HEK293 (cell line): Measurements from ENCODE around the gene COL18A1.

ENCODE experiments used
- CTCF ChIA-PET: fragments of 350-600 bp; formaldehyde crosslinking; extraction: SDS; loops from one replicate; lab custom pipeline; 2021; ENCODE audit warnings: antibody characterized with exemption; lab: Yijun Ruan, JAX
- POLR2A ChIA-PET: fragments of 300-600 bp; formaldehyde crosslinking; extraction: SDS; loops from one replicate; lab custom pipeline; 2020; ENCODE audit warnings: antibody characterized with exemption, inconsistent platforms; lab: Yijun Ruan, JAX
- H3K27ac ChIP-seq: fragments of 200-500 bp; sonication (Bioruptor generic); 2 replicates; pipeline ENCODE4 v1.5.1; 2014; ENCODE audit warnings: low read depth, low read length, control low read depth, inconsistent platforms; ENCODE audit errors: extremely low read depth
- H3K36me3 ChIP-seq, 2 experiments: fragments of 200-500 bp in 1 of 2; sonication (Bioruptor generic) in 1 of 2; 1 replicate in 1 of 2; 2 replicates in 1 of 2; pipeline ENCODE4 v1.5.1; 2014 to 2017; ENCODE audit warnings: inconsistent platforms in 2 of 2, low read length in 2 of 2; ENCODE audit not compliant: control insufficient read depth in 2 of 2, insufficient read depth in 1 of 2
- H3K4me1 ChIP-seq: fragments of 200-500 bp; sonication (Bioruptor generic); 2 replicates; pipeline ENCODE4 v1.5.1; 2014; ENCODE audit warnings: mild to moderate bottlenecking, low read length, inconsistent platforms; ENCODE audit not compliant: control insufficient read depth, insufficient read depth
- H3K4me3 ChIP-seq: 2 replicates; pipeline ENCODE4 v1.5.1; 2011; ENCODE audit warnings: low read depth, mild to moderate bottlenecking, control low read depth, low read length, moderate library complexity
- H3K9me3 ChIP-seq: fragments of 200-500 bp; sonication (Bioruptor generic); 2 replicates; pipeline ENCODE4 v1.5.1; 2014; ENCODE audit warnings: low read depth, low read length, inconsistent platforms; ENCODE audit not compliant: control insufficient read depth, insufficient read depth
- EGR2 ChIP-seq: fragments of 450-650 bp; formaldehyde crosslinking; IDR thresholded peaks from 2 replicates; pipeline ENCODE4 v1.5.1; 2016; ENCODE audit warnings: low read depth, missing biosample characterization, missing genetic modification characterization
- KLF1 ChIP-seq: fragments of 450-650 bp; formaldehyde crosslinking; IDR thresholded peaks from 2 replicates; pipeline ENCODE4 v1.5.1; 2016; ENCODE audit warnings: missing biosample characterization, missing genetic modification characterization
- PRDM10 ChIP-seq: fragments of 450-650 bp; formaldehyde crosslinking; IDR thresholded peaks from 2 replicates; pipeline ENCODE4 v1.5.1; 2016; ENCODE audit warnings: missing biosample characterization, missing genetic modification characterization
- SP2 ChIP-seq: fragments of 450-650 bp; formaldehyde crosslinking; IDR thresholded peaks from 2 replicates; pipeline ENCODE4 v1.5.1; 2016; ENCODE audit warnings: missing biosample characterization, missing genetic modification characterization
- ZBTB8A ChIP-seq: fragments of 450-650 bp; formaldehyde crosslinking; IDR thresholded peaks from 2 replicates; pipeline ENCODE4 v1.5.1; 2016; ENCODE audit warnings: missing biosample characterization, missing genetic modification characterization
- ZFP41 ChIP-seq: fragments of 450-650 bp; formaldehyde crosslinking; IDR thresholded peaks from 2 replicates; pipeline ENCODE4 v1.5.1; 2016; ENCODE audit warnings: missing biosample characterization, missing genetic modification characterization, borderline replicate concordance
- ZIC2 ChIP-seq: fragments of 450-650 bp; formaldehyde crosslinking; IDR thresholded peaks from 2 replicates; pipeline ENCODE4 v1.5.1; 2016; ENCODE audit warnings: missing biosample characterization, missing genetic modification characterization
- ZNF140 ChIP-seq: fragments of 450-650 bp; formaldehyde crosslinking; IDR thresholded peaks from 2 replicates; pipeline ENCODE4 v1.5.1; 2016; ENCODE audit warnings: missing biosample characterization, missing genetic modification characterization
- ZNF16 ChIP-seq: fragments of 450-650 bp; formaldehyde crosslinking; IDR thresholded peaks from 2 replicates; pipeline ENCODE4 v1.5.1; 2016; ENCODE audit warnings: low read depth, missing biosample characterization, missing genetic modification characterization
- ZNF416 ChIP-seq: fragments of 450-650 bp; formaldehyde crosslinking; IDR thresholded peaks from 2 replicates; pipeline ENCODE4 v1.5.1; 2016; ENCODE audit warnings: missing biosample characterization, missing genetic modification characterization
- ZNF423 ChIP-seq: fragments of 450-650 bp; formaldehyde crosslinking; IDR thresholded peaks from 2 replicates; pipeline ENCODE4 v1.5.1; 2016; ENCODE audit warnings: missing biosample characterization, missing genetic modification characterization
- ZNF701 ChIP-seq: fragments of 450-650 bp; formaldehyde crosslinking; IDR thresholded peaks from 2 replicates; pipeline ENCODE4 v1.5.1; 2016; ENCODE audit warnings: missing biosample characterization, missing genetic modification characterization
- ZNF785 ChIP-seq: fragments of 450-650 bp; formaldehyde crosslinking; IDR thresholded peaks from 2 replicates; pipeline ENCODE4 v1.5.1; 2016; ENCODE audit warnings: missing biosample characterization, missing genetic modification characterization
- ZNF792 ChIP-seq: fragments of 450-650 bp; formaldehyde crosslinking; IDR thresholded peaks from 2 replicates; pipeline ENCODE4 v1.5.1; 2016; ENCODE audit warnings: missing biosample characterization, missing genetic modification characterization
- TF ChIP-seq, protein P1 (sequence below): fragments of 450-650 bp; formaldehyde crosslinking; IDR thresholded peaks from 2 replicates; pipeline ENCODE4 v1.5.1; 2017; ENCODE audit warnings: missing biosample characterization, missing genetic modification characterization
- TF ChIP-seq, protein P2 (sequence below): fragments of 450-650 bp; formaldehyde crosslinking; IDR thresholded peaks from 2 replicates; pipeline ENCODE4 v1.5.1; 2016; ENCODE audit warnings: missing biosample characterization, missing genetic modification characterization

The COL18A1 gene

DNA sequence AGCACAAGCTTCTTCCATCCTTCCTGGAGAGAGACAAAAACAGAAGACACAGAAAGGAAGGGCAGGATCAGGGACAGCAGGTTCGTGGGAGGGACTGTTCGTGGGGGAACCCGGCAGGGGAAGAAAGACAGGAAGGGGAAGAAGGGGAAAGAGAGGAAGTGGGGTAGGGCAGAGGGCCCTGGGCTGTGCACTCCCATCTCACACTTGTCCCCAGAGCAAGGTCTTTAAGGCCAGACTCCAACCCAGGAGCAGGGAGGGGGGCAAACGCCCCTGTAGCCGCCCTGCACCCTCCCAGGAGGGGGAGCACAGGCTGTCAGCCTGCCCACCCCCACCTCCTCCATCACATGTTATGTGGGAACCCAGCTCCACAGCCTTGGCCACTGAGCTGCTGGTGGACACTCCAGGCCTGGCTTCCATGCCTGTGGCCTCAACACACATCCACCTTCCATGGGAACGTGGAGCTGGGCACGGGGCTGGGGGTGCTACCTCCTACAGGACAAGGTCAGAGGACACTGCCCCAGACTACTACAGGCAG, 127.9 kb downstream of the COL18A1 start:
- no peaks in the 10 kb centered on the region for H3K4me1 ChIP-seq
- peaks cover 17 to 76% of the 10 kb centered on the region in 2 experiments; a peak in 2 of 3 replicates for H3K36me3 ChIP-seq
- H3K9me3 ChIP-seq: no peaks in the 10 kb centered on the region
- TF ChIP-seq SP2: 0 out of 2 replicates have a peak, but pooled peaks have one; percentile 5
- no peak for TF ChIP-seq PRDM10 (tag by site-specific recombination)
- TF ChIP-seq EGR2: peak; percentile 29; the same call in 1 of the 2 replicates
- POLR2A ChIA-PET: interaction anchor here (0.6 kb wide), 1 partner anchor 23 kb away, joined by 3 read pairs; no protein-coding TSS in a partner anchor
- H3K27ac ChIP-seq: 0 out of 2 replicates have a peak overlapping the region, but pooled peaks have one; percentile 9
- no peak overlapping the region for H3K4me3 ChIP-seq
- CTCF ChIA-PET: interaction anchor here (0.6 to 1.1 kb wide), 2 partner anchors 17 to 108 kb away, joined by 3 to 5 read pairs; no protein-coding TSS in a partner anchor

DNA sequence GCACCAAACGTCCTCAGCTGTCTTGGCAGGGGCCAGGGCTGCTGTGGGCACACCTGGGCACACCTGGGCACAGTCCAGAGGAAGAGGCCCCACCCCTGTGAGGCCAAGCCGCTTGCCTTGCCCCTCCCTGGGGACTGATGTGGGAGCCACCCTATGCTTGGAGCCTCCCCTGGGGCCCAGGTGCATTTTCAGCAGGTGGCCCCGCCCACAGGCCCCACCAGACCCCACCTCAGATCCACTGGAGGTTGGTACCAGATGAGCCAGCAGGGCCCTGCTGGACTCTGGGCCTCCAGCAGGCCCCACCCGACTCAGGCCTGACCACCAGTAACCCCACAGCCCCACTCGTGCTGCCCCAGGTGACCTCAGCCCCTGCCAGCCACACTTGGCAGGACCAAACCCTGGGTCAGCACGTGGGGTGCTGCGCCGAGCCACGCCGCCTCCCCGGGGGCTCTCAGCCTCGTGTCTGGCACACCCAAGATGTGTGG, 128.4 kb downstream of the COL18A1 start:
- no peaks in the 10 kb centered on the region for H3K4me1 ChIP-seq
- no peak overlapping the region for H3K27ac ChIP-seq
- no peak overlapping the region for H3K4me3 ChIP-seq
- H3K36me3 ChIP-seq: peaks cover 17 to 72% of the 10 kb centered on the region in 2 experiments; a peak in 2 of 3 replicates
- ChIA-PET CTCF (no interaction called here), POLR2A (interaction anchor here (0.6 kb wide), 1 partner anchor 23 kb away, joined by 3 read pairs; no protein-coding TSS in a partner anchor)
- TF ChIP-seq ZNF140 (tag by site-specific recombination) (no peak), ZNF785 (no peak), KLF1 (tag by site-specific recombination) (peak; percentile 59)
- H3K9me3 ChIP-seq: no peaks in the 10 kb centered on the region

GRCh38 chr21:45533846-45534635, 129.1 kb downstream of the COL18A1 start:
- Histone ChIP-seq H3K27ac (no peak overlapping the region), H3K4me1 (no peaks in the 10 kb centered on the region), H3K9me3 (no peaks in the 10 kb centered on the region), H3K4me3 (no peak overlapping the region), H3K36me3 (peaks cover 17 to 70% of the 10 kb centered on the region in 2 experiments; a peak in 2 of 3 replicates)
- POLR2A ChIA-PET: no interaction called here
- CTCF ChIA-PET: interaction anchor here (0.6 kb wide), 1 partner anchor 286 kb away, joined by 3 read pairs; no protein-coding TSS in a partner anchor
- TF ChIP-seq ZIC2 (tag by site-specific recombination): peak; percentile 12; the same call in 1 of the 2 replicates
- no peak for TF ChIP-seq ZNF416 (tag by site-specific recombination)

DNA sequence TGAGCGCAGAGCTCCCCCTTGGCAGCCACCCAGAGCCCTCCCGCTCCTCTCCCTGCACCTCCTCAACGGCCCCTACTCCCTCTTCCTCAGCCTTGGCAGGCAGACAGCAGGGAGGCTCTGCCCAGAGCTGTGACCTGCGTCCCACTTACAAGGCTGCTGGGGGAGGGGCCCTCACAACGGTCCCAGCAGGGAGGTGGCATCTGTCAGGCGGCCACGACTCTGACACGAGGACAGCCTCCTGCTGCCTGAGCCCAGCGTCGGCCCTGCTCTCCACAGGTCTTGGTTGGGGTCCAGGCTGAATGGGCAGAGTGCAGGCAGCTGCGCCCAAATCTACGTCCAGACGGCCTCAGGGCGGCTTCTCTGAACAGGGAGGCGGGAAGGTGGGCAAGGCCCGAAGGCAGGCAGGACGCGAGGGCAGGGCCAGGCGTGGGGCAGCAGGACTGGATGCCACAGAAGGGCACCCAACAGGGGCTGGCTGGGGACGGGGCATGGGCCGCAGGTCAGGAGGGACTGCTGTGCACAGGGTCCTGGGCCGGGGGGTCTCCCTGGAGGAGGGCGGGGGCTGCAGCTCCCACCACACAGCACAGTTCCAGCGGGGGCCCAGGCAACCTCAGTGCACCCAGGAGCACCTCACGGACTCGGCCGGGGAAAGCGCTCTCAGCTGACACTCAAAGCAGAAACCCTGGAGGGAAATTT, 129.8 kb downstream of the COL18A1 start:
- H3K36me3 ChIP-seq: peaks cover 10 to 64% of the 10 kb centered on the region in 2 experiments; a peak in 2 of 3 replicates
- CTCF ChIA-PET: interaction anchor here (0.6 kb wide), 2 partner anchors 117 to 285 kb away, joined by 3 read pairs; no protein-coding TSS in a partner anchor
- H3K4me1 ChIP-seq: no peaks in the 10 kb centered on the region
- POLR2A ChIA-PET: no interaction called here
- TF ChIP-seq ZNF423 (tag by site-specific recombination) (0 out of 2 replicates have a peak, but pooled peaks have one; percentile 25), SP2 (0 out of 2 replicates have a peak, but pooled peaks have one; percentile 9), ZIC2 (tag by site-specific recombination) (peak; percentile 97), ZNF792 (tag by site-specific recombination) (no peak), ZNF701 (tag by site-specific recombination) (no peak), ZFP41 (tag by site-specific recombination) (no peak), ZNF16 (tag by site-specific recombination) (no peak), ZBTB8A (tag by site-specific recombination) (0 out of 2 replicates have a peak, but pooled peaks have one; percentile 40)
- TF ChIP-seq, protein P1, sequence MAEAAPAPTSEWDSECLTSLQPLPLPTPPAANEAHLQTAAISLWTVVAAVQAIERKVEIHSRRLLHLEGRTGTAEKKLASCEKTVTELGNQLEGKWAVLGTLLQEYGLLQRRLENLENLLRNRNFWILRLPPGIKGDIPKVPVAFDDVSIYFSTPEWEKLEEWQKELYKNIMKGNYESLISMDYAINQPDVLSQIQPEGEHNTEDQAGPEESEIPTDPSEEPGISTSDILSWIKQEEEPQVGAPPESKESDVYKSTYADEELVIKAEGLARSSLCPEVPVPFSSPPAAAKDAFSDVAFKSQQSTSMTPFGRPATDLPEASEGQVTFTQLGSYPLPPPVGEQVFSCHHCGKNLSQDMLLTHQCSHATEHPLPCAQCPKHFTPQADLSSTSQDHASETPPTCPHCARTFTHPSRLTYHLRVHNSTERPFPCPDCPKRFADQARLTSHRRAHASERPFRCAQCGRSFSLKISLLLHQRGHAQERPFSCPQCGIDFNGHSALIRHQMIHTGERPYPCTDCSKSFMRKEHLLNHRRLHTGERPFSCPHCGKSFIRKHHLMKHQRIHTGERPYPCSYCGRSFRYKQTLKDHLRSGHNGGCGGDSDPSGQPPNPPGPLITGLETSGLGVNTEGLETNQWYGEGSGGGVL (tag by site-specific recombination): no peak
- TF ChIP-seq, protein P2, sequence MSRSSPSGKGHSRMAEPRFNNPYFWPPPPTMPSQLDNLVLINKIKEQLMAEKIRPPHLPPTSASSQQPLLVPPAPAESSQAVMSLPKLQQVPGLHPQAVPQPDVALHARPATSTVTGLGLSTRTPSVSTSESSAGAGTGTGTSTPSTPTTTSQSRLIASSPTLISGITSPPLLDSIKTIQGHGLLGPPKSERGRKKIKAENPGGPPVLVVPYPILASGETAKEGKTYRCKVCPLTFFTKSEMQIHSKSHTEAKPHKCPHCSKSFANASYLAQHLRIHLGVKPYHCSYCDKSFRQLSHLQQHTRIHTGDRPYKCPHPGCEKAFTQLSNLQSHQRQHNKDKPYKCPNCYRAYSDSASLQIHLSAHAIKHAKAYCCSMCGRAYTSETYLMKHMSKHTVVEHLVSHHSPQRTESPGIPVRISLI (tag by site-specific recombination): no peak
- TF ChIP-seq, all 188 proteins: peak for 4
- no peaks in the 10 kb centered on the region for H3K9me3 ChIP-seq
- no peak overlapping the region for H3K4me3 ChIP-seq
- no peak overlapping the region for H3K27ac ChIP-seq
